Vagina (tissue), 2 donors: ENCODE results near the gene HBE1.

Experiments
- CTCF ChIP-seq, 3 experiments: fragments of 450-650 bp in 2 of 3; fragments of 200-600 bp in 1 of 3; sonication (generic) in 1 of 3; IDR thresholded peaks; one replicate each; pipeline ENCODE4 v1.5.1; 2017 to 2019; ENCODE audit warnings: antibody characterized with exemption in 3 of 3, mild to moderate bottlenecking in 2 of 3, moderate library complexity in 2 of 3
- POLR2A ChIP-seq, 2 donors: fragments of 450-650 bp; IDR thresholded peaks; one replicate each; pipeline ENCODE4 v1.6.1; 2017; ENCODE audit warnings: antibody characterized with exemption in 2 of 2, mild to moderate bottlenecking in 2 of 2, moderate library complexity in 2 of 2

DNA sequence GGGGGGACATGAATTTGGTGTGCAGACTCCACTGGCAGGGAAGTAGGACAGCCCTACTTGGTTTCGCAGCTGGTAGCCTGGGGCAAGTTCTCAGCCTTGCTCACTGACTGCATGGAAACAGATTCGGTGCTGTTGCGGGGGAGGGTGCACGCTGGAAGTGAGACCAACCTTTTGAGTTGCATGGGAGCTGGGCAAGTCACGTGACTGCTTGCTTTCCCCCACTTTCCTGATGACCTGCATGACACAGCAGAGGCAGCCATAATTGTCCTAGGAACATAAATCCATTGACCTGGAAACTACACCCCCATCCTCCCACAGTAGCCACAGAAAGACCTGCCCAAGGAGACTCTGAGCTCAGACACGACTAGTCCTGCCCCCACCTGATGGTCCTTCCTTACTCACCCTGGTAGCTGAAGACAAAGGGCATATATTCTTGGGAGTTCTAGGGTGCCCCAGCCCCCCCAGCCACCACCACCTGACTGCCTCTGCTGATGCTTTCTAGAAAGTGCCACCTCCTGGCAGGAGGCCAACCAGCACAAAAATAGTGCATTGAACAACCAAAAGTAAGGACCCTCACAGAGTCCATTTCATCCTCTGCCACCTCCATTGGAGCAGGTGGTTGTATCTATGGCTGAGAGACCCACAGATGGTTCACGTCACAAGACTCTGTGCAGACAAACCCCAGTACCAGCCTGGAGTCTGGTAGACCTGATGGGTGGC is 11.0 kb downstream of the HBE1 start:
- TF ChIP-seq CTCF (IDR thresholded peaks at IDR 0.05): no peak
- TF ChIP-seq POLR2A (IDR thresholded peaks at IDR 0.05): no peak
